ENCODE measurements around the gene PRKACA.

The PRKACA gene

DNA sequence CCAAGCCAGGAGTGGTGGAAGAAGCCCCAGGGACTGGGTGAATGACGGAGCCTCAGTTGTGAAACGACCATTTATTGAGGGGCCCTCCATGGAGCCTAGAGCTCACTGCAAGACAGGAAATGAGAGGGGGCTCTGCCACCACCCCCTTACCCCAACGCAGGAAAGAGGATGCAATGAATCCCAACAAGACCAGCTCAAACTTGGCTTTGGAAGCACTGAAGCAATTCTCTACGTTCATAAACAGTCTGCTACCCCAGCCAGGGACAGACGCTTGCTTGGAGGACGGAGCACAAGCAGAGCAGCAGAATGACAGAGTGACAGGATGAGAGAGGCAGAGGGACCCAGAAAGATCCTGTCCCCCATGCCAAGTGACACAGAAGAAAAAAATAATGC, 1.0 kb downstream of the PRKACA start:
- DNase-seq, result no peak

DNA sequence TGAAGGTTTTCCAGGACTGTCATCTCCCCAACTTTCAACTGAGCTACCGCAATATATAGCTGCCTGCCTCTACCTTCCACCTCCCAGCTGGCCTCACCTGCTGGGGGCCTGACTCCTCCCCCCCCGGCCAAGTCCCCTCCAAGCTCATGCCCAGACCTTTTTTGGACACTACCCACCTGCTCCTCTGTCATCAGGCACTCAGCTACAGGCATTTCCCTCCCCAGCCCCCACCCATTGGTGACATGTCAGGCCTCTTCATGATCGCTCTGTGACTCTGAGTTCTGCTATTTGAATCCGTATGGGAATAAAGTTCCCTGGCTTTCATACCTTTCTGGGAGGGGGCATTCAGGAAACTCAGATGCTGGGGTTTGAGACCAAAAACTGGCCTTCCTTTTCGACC, 1.8 kb downstream of the PRKACA start:
- DNase-seq, result no peak

DNA sequence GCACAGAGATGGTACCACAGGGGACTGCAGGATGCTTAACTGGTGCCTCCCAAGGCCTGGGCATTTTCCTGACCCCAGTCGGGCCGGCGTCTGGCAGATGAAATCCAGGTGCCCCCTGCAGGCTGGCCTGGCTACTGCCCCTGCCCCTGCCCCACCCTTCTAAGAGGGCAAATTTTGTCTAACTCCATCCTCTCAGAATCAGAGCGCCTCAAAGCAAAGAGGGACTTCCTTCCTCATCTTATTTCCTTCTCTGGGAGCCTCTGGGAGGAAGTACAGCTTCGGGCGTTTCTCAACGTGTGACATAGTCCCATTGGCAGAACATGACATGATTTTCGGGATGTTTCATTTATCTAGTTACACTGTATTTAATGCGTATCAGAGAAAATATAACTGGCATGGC, 2.7 kb downstream of the PRKACA start:
- peak; percentile 42 for DNase-seq

DNA sequence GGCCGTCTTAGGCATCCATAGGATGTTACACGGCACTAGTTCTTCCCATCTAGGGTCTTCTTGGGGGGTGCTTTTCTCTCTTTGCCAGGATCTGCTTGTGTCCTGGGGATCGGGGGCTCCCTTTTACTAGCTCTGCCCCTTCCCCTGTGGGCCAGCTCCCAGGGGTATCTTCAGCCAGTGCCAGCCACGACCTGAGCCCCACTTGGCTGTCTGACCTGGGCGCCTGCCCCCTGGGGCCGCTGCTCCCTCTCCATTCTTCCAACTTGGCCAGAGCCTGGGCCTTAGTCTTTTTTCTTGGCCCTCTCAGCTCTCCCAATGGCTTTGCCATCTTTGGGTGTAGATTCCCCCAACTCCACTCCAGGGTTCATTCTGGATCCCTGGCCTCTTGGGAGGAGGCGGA, 3.1 kb downstream of the PRKACA start:
- no peak for DNase-seq

DNA sequence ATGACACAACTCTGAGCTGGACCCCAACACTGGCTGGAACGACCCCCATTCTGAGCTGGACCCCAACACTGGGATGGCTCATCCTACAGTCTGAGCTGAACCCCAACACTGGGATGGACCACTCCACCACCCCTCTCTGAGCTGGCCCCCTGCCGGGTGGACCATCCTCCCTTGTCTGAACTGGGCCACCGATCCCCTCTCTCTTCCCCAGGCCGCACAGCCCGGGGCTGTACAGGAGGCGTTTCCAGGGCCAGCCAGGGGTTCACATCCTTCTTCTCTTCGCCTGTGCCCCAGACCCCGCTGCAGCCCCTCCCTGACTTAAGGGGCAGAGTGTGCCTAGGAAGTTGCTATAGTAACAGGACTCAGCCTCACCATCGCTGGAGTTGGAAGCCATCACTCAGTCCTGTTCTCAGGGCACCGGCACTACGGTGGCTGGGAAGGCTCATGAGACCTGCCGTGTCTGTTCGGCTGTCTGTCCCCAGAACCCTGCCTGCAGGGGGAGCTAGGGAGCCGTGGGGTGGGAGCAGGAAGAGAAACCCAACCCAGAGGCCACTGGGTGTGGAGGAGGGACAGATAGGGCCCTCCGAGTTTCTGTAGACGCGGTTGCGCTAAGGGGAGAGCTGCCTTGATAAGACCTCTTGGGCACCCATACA, 3.7 kb downstream of the PRKACA start:
- no peak for DNase-seq

DNA sequence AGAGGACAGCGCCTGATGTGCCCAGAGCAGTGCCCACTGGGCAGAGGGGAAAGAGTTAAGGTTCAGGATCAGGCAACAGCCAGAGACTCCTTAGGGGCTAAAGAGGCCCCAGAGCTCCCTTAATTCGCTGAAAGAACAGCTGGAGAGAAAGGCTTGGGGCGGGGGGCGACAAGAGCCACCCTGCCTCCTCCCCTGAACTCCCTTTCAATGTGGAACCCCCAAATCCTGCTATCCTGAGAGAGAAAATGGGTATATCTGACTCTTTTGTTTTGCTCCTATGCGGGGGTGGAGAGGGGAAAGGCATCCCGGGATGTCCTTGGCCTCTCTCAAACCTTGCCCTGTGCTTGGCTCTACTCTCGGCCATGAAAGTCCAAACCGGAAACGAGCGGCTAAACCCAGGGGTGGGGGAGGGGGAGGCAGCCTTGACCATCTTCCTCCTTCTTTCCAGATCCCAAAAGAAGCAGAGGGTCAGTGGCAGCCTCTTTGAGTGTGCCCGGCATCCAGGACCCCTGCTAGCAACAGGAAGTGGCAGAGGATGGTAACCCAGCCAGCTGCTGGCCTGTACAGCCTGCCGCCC, 4.7 kb downstream of the PRKACA start:
- no peak for DNase-seq

DNA sequence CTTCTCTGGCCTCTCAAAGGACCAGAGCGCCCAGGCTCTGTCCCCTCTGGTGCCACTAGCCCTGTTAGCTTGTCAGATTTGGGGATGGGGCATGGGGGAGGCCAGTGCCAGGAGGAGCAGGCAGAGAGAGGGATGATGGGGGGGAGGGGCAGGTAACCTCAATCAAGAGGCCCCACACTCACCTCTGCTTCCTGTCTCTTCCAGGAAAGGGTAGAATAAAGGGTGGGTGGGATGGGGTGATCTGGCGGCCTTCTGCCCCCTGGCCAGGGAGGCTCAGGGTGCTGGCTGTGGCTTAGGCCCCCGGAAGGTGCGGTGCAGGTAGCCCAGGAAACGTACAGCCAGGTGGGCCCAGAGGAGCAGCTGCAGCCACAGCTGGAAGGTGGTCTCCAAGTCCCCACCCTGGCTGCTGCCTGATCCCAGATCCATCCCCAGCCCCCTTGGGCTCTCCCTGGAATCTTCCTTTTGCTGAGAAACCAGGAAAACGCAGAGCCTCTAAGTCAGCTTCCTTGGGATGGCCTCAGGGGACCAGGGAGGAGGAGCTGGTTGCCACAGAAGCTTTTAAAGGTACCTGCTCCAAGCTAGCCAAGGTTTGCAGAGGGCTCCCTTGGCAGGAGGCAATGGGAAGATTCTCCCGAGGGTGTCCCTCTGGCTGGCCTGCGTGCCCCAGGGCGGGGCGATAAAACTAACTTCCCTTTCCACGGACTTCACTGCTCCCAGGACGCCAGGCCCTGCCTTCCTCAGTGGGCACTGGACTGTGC, 5.3 kb downstream of the PRKACA start:
- no peak for DNase-seq

- DNase-seq, result no peak
These were observed 6.1 kb downstream of the PRKACA start for GRCh38 chr19:14111486-14111885.

DNA sequence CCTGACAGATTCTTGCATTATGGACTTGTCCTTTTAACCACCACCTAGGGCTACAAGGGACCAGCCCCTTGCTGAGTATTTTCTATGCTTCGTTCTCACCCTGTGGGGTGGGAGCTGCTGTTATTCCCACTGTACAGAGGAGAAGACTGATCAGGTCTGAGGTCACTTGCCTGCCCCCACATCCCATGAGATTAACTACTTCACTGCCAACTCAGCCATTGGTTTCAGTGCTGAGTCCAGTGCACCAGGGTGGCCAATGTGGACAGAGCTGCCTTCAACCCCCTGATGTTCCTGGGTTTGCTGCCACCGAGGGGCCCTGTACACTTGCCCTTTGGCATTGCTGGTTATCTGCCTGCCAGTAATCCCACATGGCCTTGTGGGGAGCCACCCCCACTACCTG, 6.9 kb downstream of the PRKACA start:
- no peak for DNase-seq

- no peak for DNase-seq
These were observed 9.7 kb downstream of the PRKACA start for GRCh38 chr19:14107581-14108461.

GRCh38 chr19:14106840-14107239, 10.7 kb downstream of the PRKACA start:
- no peak for DNase-seq

GRCh38 chr19:14105680-14106079, 11.9 kb downstream of the PRKACA start:
- no peak for DNase-seq

DNA sequence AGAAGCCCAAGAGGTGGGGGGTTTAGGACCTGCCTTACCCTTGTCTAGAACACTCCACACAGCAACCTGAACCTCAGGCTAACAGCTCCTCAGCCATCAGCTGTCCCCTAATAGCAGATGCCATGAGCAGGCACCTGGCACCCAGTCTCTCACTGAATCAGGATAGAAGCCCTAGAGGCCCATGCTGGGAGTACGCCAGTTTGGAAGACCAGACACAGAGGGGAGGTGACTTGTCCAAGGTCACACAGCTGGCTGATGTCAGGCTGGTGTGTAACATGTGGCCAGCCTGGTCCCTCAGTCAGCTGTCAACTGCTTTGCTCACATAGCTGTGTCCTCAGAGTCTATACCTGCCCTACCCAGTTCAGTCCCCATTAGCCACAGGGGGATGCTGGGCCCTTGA, 14.3 kb downstream of the PRKACA start:
- DNase-seq, result no peak

- no peak for DNase-seq
These were observed 14.8 kb downstream of the PRKACA start for GRCh38 chr19:14102756-14103155.

- DNase-seq, result no peak
These were observed 15.4 kb downstream of the PRKACA start for GRCh38 chr19:14102102-14102696.

- no peak for DNase-seq
These were observed 16.5 kb downstream of the PRKACA start for GRCh38 chr19:14101003-14101545.

DNA sequence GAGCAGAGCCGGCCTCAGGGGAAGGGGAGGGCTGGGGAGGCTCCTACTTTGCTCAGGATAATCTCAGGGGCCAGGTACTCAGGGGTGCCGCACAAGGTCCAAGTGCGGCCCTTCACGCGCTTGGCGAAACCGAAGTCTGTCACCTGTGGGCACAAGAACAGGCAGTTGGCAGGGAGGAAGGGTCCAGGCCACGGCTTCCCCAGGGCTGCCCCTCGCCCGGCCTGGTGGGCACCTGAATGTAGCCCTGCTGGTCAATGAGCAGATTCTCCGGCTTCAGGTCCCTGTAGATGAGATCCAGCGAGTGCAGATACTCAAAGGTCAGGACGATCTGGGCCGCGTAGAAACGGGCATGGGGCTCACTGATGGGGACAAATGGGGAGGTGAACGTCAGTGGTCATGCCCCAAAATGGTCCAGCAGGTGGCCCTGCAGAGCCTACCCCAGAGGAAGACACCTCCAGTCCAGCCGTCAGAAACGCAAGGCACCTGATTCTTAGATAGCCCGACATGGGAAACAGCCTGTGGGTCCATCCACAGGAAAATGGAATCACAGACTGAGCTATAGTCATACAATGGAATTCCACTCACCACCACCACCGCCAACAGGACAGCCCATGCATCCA, 19.9 kb downstream of the PRKACA start:
- DNase-seq, result no peak

- DNase-seq, result no peak
These were observed 21.1 kb downstream of the PRKACA start for GRCh38 chr19:14096272-14096992.

DNA sequence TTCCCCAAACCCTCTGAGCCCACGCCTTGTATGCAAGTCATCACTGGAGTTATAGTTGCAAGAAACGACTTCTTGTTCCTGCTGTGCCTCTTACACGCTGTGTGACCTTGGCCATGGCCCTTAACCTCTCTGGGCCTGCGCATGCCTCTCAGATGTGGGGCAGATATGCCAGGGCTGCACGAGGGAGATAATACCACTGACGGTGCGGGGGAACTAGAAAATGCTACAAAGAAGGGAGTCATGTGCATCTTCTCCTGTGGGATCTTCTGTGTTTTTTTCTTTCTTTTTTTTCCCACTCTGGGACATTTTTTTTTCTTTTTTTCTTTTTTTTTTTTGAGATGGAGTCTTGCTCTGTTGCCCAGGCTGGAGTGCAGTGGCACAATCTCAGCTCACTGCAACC, 22.7 kb downstream of the PRKACA start:
- DNase-seq, result no peak

DNA sequence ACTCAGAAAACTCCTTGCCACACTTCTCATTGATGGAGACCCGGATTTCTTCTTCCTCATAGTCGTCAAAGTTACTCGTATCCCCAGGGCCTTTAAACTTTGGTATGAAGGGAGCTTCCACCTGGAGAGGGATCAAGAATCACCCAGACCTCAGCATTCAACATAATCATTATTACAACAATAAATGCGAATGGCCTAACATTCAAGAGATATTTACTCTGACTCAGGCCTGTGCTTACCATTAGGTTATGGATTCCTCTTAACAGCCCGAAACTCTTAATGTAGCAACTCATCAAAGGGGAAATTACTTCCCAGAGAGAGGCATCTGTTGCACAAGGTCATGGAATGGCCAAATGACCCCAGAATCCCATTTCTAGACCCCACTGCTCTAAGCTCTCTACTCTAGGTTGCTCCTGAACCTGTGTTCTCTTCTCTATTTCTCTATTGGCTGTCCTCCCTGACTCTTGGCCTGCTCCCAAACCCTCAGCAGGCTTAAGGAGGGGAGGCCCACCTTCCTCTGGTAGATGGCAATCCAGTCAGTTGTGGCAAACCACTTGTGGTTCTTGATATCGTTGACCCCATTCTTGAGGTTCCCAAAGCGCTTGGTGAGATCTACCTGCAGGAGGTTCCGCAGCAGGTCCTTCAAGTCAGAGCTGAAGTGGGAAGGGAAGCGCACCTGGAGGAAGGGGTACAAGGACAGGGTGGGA, 24.3 kb downstream of the PRKACA start:
- DNase-seq, result no peak
